ENCODE data around the gene ZNF345. TPM values are rescaled to one million over a fixed set of nuclear protein-coding genes. Genes with fewer than 3 reads are reported as not detected.
A peak's percentile ranks its signal among the peaks of the same experiment; 100 is the strongest.

Gene ZNF345
- total RNA-seq, 1 experiment from 2014 or later = 2.8 TPM

- Histone ChIP-seq H3K4me1 (ENCODE audit: insufficient read depth, low read length, poor library complexity, severe bottlenecking) (no peaks in the 10 kb centered on the region), H3K27me3 (replicated peaks; ENCODE audit: insufficient read depth, low read depth, low read length, poor library complexity) (no peaks in the 10 kb centered on the region), H3K4me3 (ENCODE audit: low read depth, low read length, poor library complexity, severe bottlenecking) (no peak overlapping the region), H3K9me3 (ENCODE audit: low read depth, low read length, poor library complexity, severe bottlenecking) (peaks cover 18% of the 10 kb centered on the region), H3K36me3 (ENCODE audit: insufficient read depth, low read length, poor library complexity, severe bottlenecking) (no peaks in the 10 kb centered on the region), H3K27ac (ENCODE audit: low read depth, low read length, poor library complexity, severe bottlenecking) (no peak overlapping the region)
- POLR2A ChIA-PET (ENCODE audit: low non-redundant PET) = no interaction called here
- no TSS peak for BruUV-seq (replicated peaks)
- no peak for DNase-seq (ENCODE audit: low spot score)
- CTCF ChIA-PET = no interaction called here
- intact Hi-C loops (cut with micrococcal nuclease; ENCODE audit: unreplicated experiment) = no loop called here
- TF ChIP-seq, protein P1, sequence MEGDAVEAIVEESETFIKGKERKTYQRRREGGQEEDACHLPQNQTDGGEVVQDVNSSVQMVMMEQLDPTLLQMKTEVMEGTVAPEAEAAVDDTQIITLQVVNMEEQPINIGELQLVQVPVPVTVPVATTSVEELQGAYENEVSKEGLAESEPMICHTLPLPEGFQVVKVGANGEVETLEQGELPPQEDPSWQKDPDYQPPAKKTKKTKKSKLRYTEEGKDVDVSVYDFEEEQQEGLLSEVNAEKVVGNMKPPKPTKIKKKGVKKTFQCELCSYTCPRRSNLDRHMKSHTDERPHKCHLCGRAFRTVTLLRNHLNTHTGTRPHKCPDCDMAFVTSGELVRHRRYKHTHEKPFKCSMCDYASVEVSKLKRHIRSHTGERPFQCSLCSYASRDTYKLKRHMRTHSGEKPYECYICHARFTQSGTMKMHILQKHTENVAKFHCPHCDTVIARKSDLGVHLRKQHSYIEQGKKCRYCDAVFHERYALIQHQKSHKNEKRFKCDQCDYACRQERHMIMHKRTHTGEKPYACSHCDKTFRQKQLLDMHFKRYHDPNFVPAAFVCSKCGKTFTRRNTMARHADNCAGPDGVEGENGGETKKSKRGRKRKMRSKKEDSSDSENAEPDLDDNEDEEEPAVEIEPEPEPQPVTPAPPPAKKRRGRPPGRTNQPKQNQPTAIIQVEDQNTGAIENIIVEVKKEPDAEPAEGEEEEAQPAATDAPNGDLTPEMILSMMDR (conservative IDR thresholded peaks at IDR 0.05; ENCODE audit: low read depth, low read length) = no peak
- no peak for TF ChIP-seq EZH2 (IDR thresholded peaks at IDR 0.05; ENCODE audit: borderline replicate concordance, low read depth, low read length, poor library complexity, severe bottlenecking)
Observed at GRCh38 chr19:36847968-36848367, 2.7 kb upstream of the ZNF345 start.

DNA sequence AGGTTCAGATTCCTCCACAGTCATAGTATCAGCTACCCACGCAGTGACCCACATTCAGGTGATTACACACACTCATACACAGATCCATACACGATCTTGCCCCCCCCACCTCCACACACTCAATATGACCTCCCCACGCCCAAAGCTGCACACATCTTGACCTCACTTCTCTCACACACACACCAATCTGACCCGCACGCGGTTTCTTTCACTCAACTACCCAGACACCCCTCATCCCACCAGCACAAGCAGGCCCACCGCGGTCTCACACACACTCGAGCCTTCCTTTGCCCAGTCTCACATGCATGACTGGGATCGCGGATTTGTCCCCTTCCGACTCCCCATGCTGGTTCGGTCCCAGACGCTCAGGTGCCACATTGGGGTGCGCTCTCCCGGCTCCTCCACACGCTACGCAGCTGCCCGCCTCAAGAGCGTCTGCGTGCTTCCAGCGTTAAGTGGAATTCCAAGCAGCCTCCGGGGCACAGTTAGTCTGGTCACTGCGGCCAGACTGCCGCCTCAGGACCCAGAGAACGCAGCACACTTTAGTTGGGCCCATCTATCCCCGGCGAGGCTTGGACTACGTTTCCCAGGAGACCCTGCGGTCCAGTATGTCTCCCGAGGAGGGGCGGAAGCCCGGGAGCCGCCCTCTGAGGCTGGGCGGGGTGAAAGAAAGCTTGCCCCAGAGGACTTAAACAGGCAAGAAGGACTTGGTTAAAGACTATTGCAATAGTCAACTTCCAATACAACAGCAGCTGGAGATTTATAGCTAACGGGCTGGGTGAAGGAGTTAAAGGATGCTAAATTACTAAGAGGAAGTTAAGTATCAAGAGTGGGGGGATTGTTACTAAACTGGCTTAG, 746 bp upstream of the ZNF345 start:
- peak; percentile 89 for DNase-seq (ENCODE audit: low spot score)
- Histone ChIP-seq H3K36me3 (ENCODE audit: insufficient read depth, low read length, poor library complexity, severe bottlenecking) (no peaks in the 10 kb centered on the region), H3K4me1 (ENCODE audit: insufficient read depth, low read length, poor library complexity, severe bottlenecking) (no peaks in the 10 kb centered on the region), H3K27ac (ENCODE audit: low read depth, low read length, poor library complexity, severe bottlenecking) (peak overlapping the region; percentile 71), H3K27me3 (replicated peaks; ENCODE audit: insufficient read depth, low read depth, low read length, poor library complexity) (no peaks in the 10 kb centered on the region), H3K9me3 (ENCODE audit: low read depth, low read length, poor library complexity, severe bottlenecking) (peaks cover 16% of the 10 kb centered on the region), H3K4me3 (ENCODE audit: low read depth, low read length, poor library complexity, severe bottlenecking) (peak overlapping the region; percentile 65)
- BruUV-seq (replicated peaks) = no TSS peak
- CTCF ChIA-PET = no interaction called here
- TF ChIP-seq EZH2 (IDR thresholded peaks at IDR 0.05; ENCODE audit: borderline replicate concordance, low read depth, low read length, poor library complexity, severe bottlenecking) = no peak
- TF ChIP-seq, protein P1 (conservative IDR thresholded peaks at IDR 0.05; ENCODE audit: low read depth, low read length) = no peak
- intact Hi-C loops (cut with micrococcal nuclease; ENCODE audit: unreplicated experiment) = loop anchor here (1.0 kb wide), 1 partner anchor 53 kb away; no protein-coding TSS in a partner anchor
- POLR2A ChIA-PET (ENCODE audit: low non-redundant PET) = interaction anchor here (0.6 kb wide), 1 partner anchor 694 kb away, joined by 3 read pairs; no protein-coding TSS in a partner anchor

- H3K4me3 ChIP-seq (ENCODE audit: low read depth, low read length, poor library complexity, severe bottlenecking) = peak overlapping the region; percentile 65
- no peak overlapping the region for H3K27ac ChIP-seq (ENCODE audit: low read depth, low read length, poor library complexity, severe bottlenecking)
- H3K36me3 ChIP-seq (ENCODE audit: insufficient read depth, low read length, poor library complexity, severe bottlenecking) = peaks cover 3% of the 10 kb centered on the region
- no peak for DNase-seq (ENCODE audit: low spot score)
- no peaks in the 10 kb centered on the region for H3K4me1 ChIP-seq (ENCODE audit: insufficient read depth, low read length, poor library complexity, severe bottlenecking)
- no TSS peak for BruUV-seq (replicated peaks)
- H3K27me3 ChIP-seq (replicated peaks; ENCODE audit: insufficient read depth, low read depth, low read length, poor library complexity) = no peaks in the 10 kb centered on the region
- CTCF ChIA-PET = no interaction called here
- TF ChIP-seq, protein P1 (conservative IDR thresholded peaks at IDR 0.05; ENCODE audit: low read depth, low read length) = no peak
- TF ChIP-seq EZH2 (IDR thresholded peaks at IDR 0.05; ENCODE audit: borderline replicate concordance, low read depth, low read length, poor library complexity, severe bottlenecking) = no peak
- POLR2A ChIA-PET (ENCODE audit: low non-redundant PET) = no interaction called here
- intact Hi-C loops (cut with micrococcal nuclease; ENCODE audit: unreplicated experiment) = no loop called here
- H3K9me3 ChIP-seq (ENCODE audit: low read depth, low read length, poor library complexity, severe bottlenecking) = peaks cover 25% of the 10 kb centered on the region
Observed at GRCh38 chr19:36851898-36852297, 1.2 kb downstream of the ZNF345 start.
